Activated naive CD4-positive, alpha-beta T cell treated with anti-CD3 and anti-CD28 coated beads, Interleukin-2, amount 10 ng/mL, durations not matched to agents 7 days and 5 days (primary cell): ENCODE data around the gene CDH13.
A peak's percentile ranks its signal among the peaks of the same experiment; 100 is the strongest.

Experiments used
- CTCF ChIA-PET: fragments of 350-600 bp; sonication (Branson Sonifier 250); formaldehyde crosslinking; loops from one replicate; lab custom pipeline; 2021; ENCODE audit warnings: antibody characterized with exemption; lab: Charles Lee
- DNase-seq: peaks from one replicate; pipeline ENCODE4 v3.0.0-alpha.2; 2020
- H3K27ac Mint-ChIP-seq: one replicate; pipeline ENCODE4 v1.8.0; 2021; ENCODE audit warnings: mild to moderate bottlenecking, moderate library complexity, mixed read lengths
- H3K27me3 Mint-ChIP-seq: one replicate; pipeline ENCODE4 v1.8.0; 2021; ENCODE audit warnings: mild to moderate bottlenecking, mixed read lengths
- H3K36me3 Mint-ChIP-seq: one replicate; pipeline ENCODE4 v1.8.0; 2021; ENCODE audit warnings: mixed read lengths
- H3K4me1 Mint-ChIP-seq: one replicate; pipeline ENCODE4 v1.8.0; 2021; ENCODE audit warnings: mixed read lengths
- H3K4me3 Mint-ChIP-seq: one replicate; pipeline ENCODE4 v1.8.0; 2021; ENCODE audit warnings: mild to moderate bottlenecking, moderate library complexity, mixed read lengths
- H3K9me3 Mint-ChIP-seq: one replicate; pipeline ENCODE4 v1.8.0; 2021; ENCODE audit warnings: mixed read lengths

The CDH13 gene

GRCh38 chr16:83212301-83212841 lies 585.6 kb downstream of the CDH13 start:
- Mint-ChIP-seq H3K36me3 (no peaks in the 10 kb centered on the region), H3K4me1 (no peaks in the 10 kb centered on the region), H3K9me3 (peaks cover 5% of the 10 kb centered on the region), H3K27ac (no peak overlapping the region), H3K4me3 (no peak overlapping the region), H3K27me3 (no peaks in the 10 kb centered on the region)
- CTCF ChIA-PET = no interaction called here
- no peak for DNase-seq

GRCh38 chr16:83214671-83215070 lies 587.9 kb downstream of the CDH13 start:
- H3K4me1 Mint-ChIP-seq = no peaks in the 10 kb centered on the region
- H3K9me3 Mint-ChIP-seq = peaks cover 5% of the 10 kb centered on the region
- no peak for DNase-seq
- H3K27ac Mint-ChIP-seq = no peak overlapping the region
- H3K36me3 Mint-ChIP-seq = no peaks in the 10 kb centered on the region
- no peak overlapping the region for H3K4me3 Mint-ChIP-seq
- no peaks in the 10 kb centered on the region for H3K27me3 Mint-ChIP-seq
- CTCF ChIA-PET = interaction anchor here (0.6 to 1.8 kb wide), 2 partner anchors 592 to 950 kb away, joined by 3 to 15 read pairs; no protein-coding TSS in a partner anchor

- CTCF ChIA-PET = interaction anchor here (0.6 to 1.8 kb wide), 4 partner anchors 100 to 951 kb away, joined by 3 to 15 read pairs (median 3); no protein-coding TSS in a partner anchor
- no peak overlapping the region for H3K4me3 Mint-ChIP-seq
Measured at GRCh38 chr16:83215406-83216001, 588.7 kb downstream of the CDH13 start.

GRCh38 chr16:83219285-83219684 lies 592.5 kb downstream of the CDH13 start:
- Mint-ChIP-seq H3K36me3 (no peaks in the 10 kb centered on the region), H3K4me1 (no peaks in the 10 kb centered on the region), H3K9me3 (no peaks in the 10 kb centered on the region), H3K27me3 (no peaks in the 10 kb centered on the region), H3K27ac (no peak overlapping the region), H3K4me3 (no peak overlapping the region)
- no peak for DNase-seq
- CTCF ChIA-PET = no interaction called here

More at GRCh38 chr16:83215406-83216001, 588.7 kb downstream of the CDH13 start:
- no peak overlapping the region for H3K27ac Mint-ChIP-seq
- no peaks in the 10 kb centered on the region for H3K4me1 Mint-ChIP-seq
- H3K36me3 Mint-ChIP-seq = no peaks in the 10 kb centered on the region
- peak; percentile 52 for DNase-seq
- no peaks in the 10 kb centered on the region for H3K27me3 Mint-ChIP-seq
- H3K9me3 Mint-ChIP-seq = peaks cover 5% of the 10 kb centered on the region

GRCh38 chr16:83220066-83220465 lies 593.3 kb downstream of the CDH13 start:
- Mint-ChIP-seq H3K36me3 (no peaks in the 10 kb centered on the region), H3K27me3 (no peaks in the 10 kb centered on the region), H3K9me3 (no peaks in the 10 kb centered on the region), H3K27ac (no peak overlapping the region), H3K4me1 (no peaks in the 10 kb centered on the region), H3K4me3 (no peak overlapping the region)
- no peak for DNase-seq
- CTCF ChIA-PET = no interaction called here

- Mint-ChIP-seq H3K27ac (no peak overlapping the region), H3K4me1 (no peaks in the 10 kb centered on the region), H3K9me3 (peaks cover 5% of the 10 kb centered on the region), H3K36me3 (no peaks in the 10 kb centered on the region), H3K27me3 (no peaks in the 10 kb centered on the region), H3K4me3 (no peak overlapping the region)
- CTCF ChIA-PET = no interaction called here
- no peak for DNase-seq
Measured at GRCh38 chr16:83224642-83225041, 597.9 kb downstream of the CDH13 start.

- CTCF ChIA-PET = no interaction called here
- Mint-ChIP-seq H3K27ac (no peak overlapping the region), H3K36me3 (no peaks in the 10 kb centered on the region), H3K4me3 (no peak overlapping the region), H3K9me3 (peaks cover 5% of the 10 kb centered on the region), H3K4me1 (no peaks in the 10 kb centered on the region), H3K27me3 (no peaks in the 10 kb centered on the region)
- DNase-seq = no peak
Measured at GRCh38 chr16:83227336-83227735, 600.6 kb downstream of the CDH13 start.

GRCh38 chr16:83231729-83232128 lies 605.0 kb downstream of the CDH13 start:
- H3K4me3 Mint-ChIP-seq = no peak overlapping the region
- peaks cover 4% of the 10 kb centered on the region for H3K27me3 Mint-ChIP-seq
- no peaks in the 10 kb centered on the region for H3K36me3 Mint-ChIP-seq
- H3K27ac Mint-ChIP-seq = no peak overlapping the region
- peaks cover 2% of the 10 kb centered on the region for H3K9me3 Mint-ChIP-seq
- no peak for DNase-seq
- CTCF ChIA-PET = no interaction called here
- H3K4me1 Mint-ChIP-seq = no peaks in the 10 kb centered on the region

- Mint-ChIP-seq H3K36me3 (no peaks in the 10 kb centered on the region), H3K9me3 (peaks cover 2% of the 10 kb centered on the region), H3K4me1 (no peaks in the 10 kb centered on the region), H3K27me3 (peaks cover 4% of the 10 kb centered on the region), H3K27ac (no peak overlapping the region), H3K4me3 (no peak overlapping the region)
- CTCF ChIA-PET = no interaction called here
- no peak for DNase-seq
Measured at GRCh38 chr16:83233153-83233552, 606.4 kb downstream of the CDH13 start.

- H3K4me3 Mint-ChIP-seq = no peak overlapping the region
- no peak overlapping the region for H3K27ac Mint-ChIP-seq
- no peaks in the 10 kb centered on the region for H3K4me1 Mint-ChIP-seq
- H3K36me3 Mint-ChIP-seq = no peaks in the 10 kb centered on the region
- DNase-seq = no peak
- CTCF ChIA-PET = no interaction called here
- H3K27me3 Mint-ChIP-seq = no peaks in the 10 kb centered on the region
- no peaks in the 10 kb centered on the region for H3K9me3 Mint-ChIP-seq
Measured at GRCh38 chr16:83238949-83239691, 612.4 kb downstream of the CDH13 start.

- no peak overlapping the region for H3K27ac Mint-ChIP-seq
- H3K36me3 Mint-ChIP-seq = no peaks in the 10 kb centered on the region
- no peak overlapping the region for H3K4me3 Mint-ChIP-seq
- CTCF ChIA-PET = no interaction called here
- DNase-seq = no peak
- no peaks in the 10 kb centered on the region for H3K27me3 Mint-ChIP-seq
- H3K9me3 Mint-ChIP-seq = no peaks in the 10 kb centered on the region
- H3K4me1 Mint-ChIP-seq = no peaks in the 10 kb centered on the region
Measured at GRCh38 chr16:83244057-83244456, 617.3 kb downstream of the CDH13 start.

- H3K36me3 Mint-ChIP-seq = no peaks in the 10 kb centered on the region
- no peak overlapping the region for H3K4me3 Mint-ChIP-seq
- CTCF ChIA-PET = no interaction called here
- H3K27ac Mint-ChIP-seq = no peak overlapping the region
- H3K4me1 Mint-ChIP-seq = no peaks in the 10 kb centered on the region
- no peak for DNase-seq
- H3K27me3 Mint-ChIP-seq = no peaks in the 10 kb centered on the region
- no peaks in the 10 kb centered on the region for H3K9me3 Mint-ChIP-seq
Measured at GRCh38 chr16:83245061-83245460, 618.3 kb downstream of the CDH13 start.

- Mint-ChIP-seq H3K27ac (no peak overlapping the region), H3K9me3 (no peaks in the 10 kb centered on the region), H3K4me1 (no peaks in the 10 kb centered on the region), H3K4me3 (no peak overlapping the region), H3K27me3 (no peaks in the 10 kb centered on the region), H3K36me3 (no peaks in the 10 kb centered on the region)
- DNase-seq = no peak
- CTCF ChIA-PET = no interaction called here
Measured at GRCh38 chr16:83247767-83248372, 621.1 kb downstream of the CDH13 start.

GRCh38 chr16:83248735-83249463 lies 622.1 kb downstream of the CDH13 start:
- no peaks in the 10 kb centered on the region for H3K4me1 Mint-ChIP-seq
- no peaks in the 10 kb centered on the region for H3K9me3 Mint-ChIP-seq
- no peak for DNase-seq
- no peak overlapping the region for H3K4me3 Mint-ChIP-seq
- no peak overlapping the region for H3K27ac Mint-ChIP-seq
- H3K27me3 Mint-ChIP-seq = no peaks in the 10 kb centered on the region
- CTCF ChIA-PET = no interaction called here
- no peaks in the 10 kb centered on the region for H3K36me3 Mint-ChIP-seq
